GM19240 (cell line): ENCODE data around the gene KLHL1.

Experiments
- DNase-seq: peaks from one replicate; pipeline ENCODE4 v3.0.0; 2011; ENCODE audit warnings: low spot score; ENCODE audit not compliant: insufficient read length

Gene KLHL1

GRCh38 chr13:70014337-70014736 lies 93.9 kb downstream of the KLHL1 start:
- no peak for DNase-seq

GRCh38 chr13:69999875-70000274 lies 108.4 kb downstream of the KLHL1 start:
- no peak for DNase-seq

- DNase-seq: no peak
Observed at GRCh38 chr13:69997061-69997460, 111.2 kb downstream of the KLHL1 start.

- no peak for DNase-seq
Observed at GRCh38 chr13:69980799-69981198, 127.5 kb downstream of the KLHL1 start.

- no peak for DNase-seq
Observed at GRCh38 chr13:69975496-69975895, 132.8 kb downstream of the KLHL1 start.

- no peak for DNase-seq
Observed at GRCh38 chr13:69970520-69970919, 137.7 kb downstream of the KLHL1 start.

GRCh38 chr13:69959046-69959445 lies 149.2 kb downstream of the KLHL1 start:
- no peak for DNase-seq

GRCh38 chr13:69956839-69957238 lies 151.4 kb downstream of the KLHL1 start:
- no peak for DNase-seq

GRCh38 chr13:69956349-69956748 lies 151.9 kb downstream of the KLHL1 start:
- DNase-seq: no peak

GRCh38 chr13:69955271-69955670 lies 153.0 kb downstream of the KLHL1 start:
- no peak for DNase-seq

- DNase-seq: no peak
Observed at GRCh38 chr13:69951412-69951811, 156.8 kb downstream of the KLHL1 start.

- no peak for DNase-seq
Observed at GRCh38 chr13:69950160-69950559, 158.1 kb downstream of the KLHL1 start.

GRCh38 chr13:69948016-69948415 lies 160.2 kb downstream of the KLHL1 start:
- DNase-seq: no peak

- DNase-seq: no peak
Observed at GRCh38 chr13:69947582-69947981, 160.7 kb downstream of the KLHL1 start.

GRCh38 chr13:69946511-69946910 lies 161.7 kb downstream of the KLHL1 start:
- DNase-seq: no peak

GRCh38 chr13:69935043-69935442 lies 173.2 kb downstream of the KLHL1 start:
- DNase-seq: no peak

- no peak for DNase-seq
Observed at GRCh38 chr13:69928262-69928661, 180.0 kb downstream of the KLHL1 start.

- no peak for DNase-seq
Observed at GRCh38 chr13:69921156-69921555, 187.1 kb downstream of the KLHL1 start.

GRCh38 chr13:69912630-69913029 lies 195.6 kb downstream of the KLHL1 start:
- no peak for DNase-seq

- DNase-seq: no peak
Observed at GRCh38 chr13:69910800-69911199, 197.5 kb downstream of the KLHL1 start.

- DNase-seq: no peak
Observed at GRCh38 chr13:69904784-69905183, 203.5 kb downstream of the KLHL1 start.

- DNase-seq: no peak
Observed at GRCh38 chr13:69903081-69903480, 205.2 kb downstream of the KLHL1 start.

- no peak for DNase-seq
Observed at GRCh38 chr13:69882451-69882850, 225.8 kb downstream of the KLHL1 start.

- DNase-seq: no peak
Observed at GRCh38 chr13:69879936-69880335, 228.3 kb downstream of the KLHL1 start.
